ENCODE measurements around the gene FAM98C.
"Not testable (repeated sequence)": the region's sequence is repeated elsewhere in the genome, so short reads cannot be mapped to it uniquely, and the experiment has no call there.

FAM98C gene

DNA sequence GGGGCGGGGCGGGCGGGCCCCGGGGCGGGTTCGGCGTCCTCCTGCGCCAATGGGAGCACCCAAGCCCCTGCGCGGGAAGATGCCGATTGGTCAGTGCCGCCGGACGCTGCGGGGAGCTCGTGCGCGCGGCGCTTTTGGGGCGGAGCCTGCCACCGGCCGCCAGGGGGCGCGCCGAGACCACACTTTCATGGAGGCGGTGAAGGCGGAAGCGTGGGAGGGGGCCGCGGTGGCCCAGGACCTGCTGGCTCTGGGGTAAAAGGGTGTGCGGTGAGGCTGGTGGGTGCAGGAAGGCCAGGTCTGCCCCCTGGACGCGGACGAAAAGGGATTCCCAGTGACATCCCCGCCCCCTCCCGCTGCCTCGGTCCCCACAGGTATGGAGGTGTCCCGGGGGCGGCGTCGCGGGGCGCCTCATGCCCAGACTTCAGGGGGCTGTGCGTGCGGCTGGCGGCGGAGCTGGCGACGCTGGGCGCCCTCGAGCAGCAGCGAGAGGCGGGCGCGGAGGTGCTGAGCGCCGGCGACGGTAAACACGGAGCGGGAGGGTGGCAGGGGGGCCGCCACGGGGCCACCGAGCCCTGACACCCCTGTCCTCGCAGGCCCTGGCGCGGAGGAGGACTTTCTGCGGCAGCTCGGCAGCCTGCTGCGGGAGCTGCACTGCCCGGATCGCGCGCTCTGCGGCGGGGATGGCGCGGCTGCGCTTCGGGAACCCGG is at the start of gene FAM98C:
Gene FAM98C, plus strand, starts transcription at position 127 of the 708 bp plus-strand sequence. Its CDS starts 61 bp downstream, at position 188.
- DNase-seq (ENCODE audit: low read depth in 2 of 2), result peak; percentile 94 to 96

DNA sequence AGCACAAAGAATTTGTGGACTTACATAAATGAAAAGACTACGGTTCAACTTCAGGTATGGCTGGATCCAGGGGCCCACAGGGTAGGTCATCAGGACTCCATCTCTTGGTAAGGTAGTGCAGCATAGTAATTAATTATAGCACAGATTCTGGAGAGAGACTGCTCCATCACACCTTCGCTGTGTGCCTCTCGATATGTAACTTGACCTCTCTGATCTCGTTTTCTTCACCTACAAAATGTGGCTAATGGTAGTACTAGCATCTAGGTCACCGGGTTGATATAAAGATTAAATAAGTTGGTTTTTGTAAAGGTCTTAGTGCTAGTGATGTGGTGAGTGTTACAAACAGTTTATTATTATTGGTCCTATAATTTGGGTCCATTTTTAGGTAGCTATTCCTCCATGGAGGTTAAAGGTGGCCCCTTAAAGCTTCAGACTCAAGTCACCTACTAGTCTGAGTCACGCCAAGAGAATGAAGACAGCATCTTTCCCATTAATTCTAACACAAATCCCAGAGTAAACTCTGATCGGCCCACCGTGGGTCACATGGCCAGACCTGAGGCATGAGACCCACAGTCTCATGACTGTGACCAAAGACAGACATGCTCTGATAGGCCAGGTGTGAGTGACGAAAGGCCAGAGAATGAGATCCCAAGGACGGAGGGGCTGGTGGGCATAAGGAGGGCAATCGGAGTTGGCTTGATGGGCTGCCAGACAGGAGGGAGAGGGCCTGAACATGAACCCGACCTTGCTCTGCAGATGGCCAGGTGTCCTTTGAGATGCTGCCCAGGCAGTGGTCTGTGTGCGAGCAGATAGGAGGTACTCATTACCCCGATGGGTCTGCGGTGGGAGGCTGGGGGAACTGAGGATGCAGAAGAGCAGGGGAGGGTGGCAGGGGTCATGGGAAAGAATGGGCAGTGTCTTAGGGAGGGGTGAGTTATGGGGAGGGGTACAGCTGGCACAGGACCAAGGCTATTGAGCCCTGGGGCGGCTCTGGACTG is 46.9 kb upstream of the FAM98C start:
- no peak for DNase-seq (ENCODE audit: low read depth in 2 of 2)

DNA sequence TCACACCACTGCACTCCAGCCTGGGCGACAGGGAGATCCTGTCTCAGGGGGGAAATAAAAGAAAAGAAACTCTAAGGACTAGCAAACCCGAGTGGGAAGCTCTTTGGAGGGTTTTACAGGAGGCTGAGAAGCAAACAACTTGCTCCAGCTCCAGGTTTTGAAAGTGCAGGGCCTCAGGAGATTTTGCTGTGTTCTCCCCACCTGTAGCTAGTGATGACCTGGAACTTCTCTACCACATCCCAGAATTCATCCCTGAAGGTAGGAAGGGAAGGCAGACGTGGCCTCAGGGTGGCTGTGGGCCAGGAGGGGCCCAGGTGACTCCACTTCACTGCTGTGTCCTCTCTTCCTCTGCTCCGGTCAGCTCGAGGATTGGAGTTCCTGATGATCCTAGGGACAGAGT is 44.8 kb upstream of the FAM98C start:
- DNase-seq (ENCODE audit: low read depth in 2 of 2), result no peak

GRCh38 chr19:38359242-38360021 is 43.5 kb upstream of the FAM98C start:
- DNase-seq (ENCODE audit: low read depth in 2 of 2), result no peak

DNA sequence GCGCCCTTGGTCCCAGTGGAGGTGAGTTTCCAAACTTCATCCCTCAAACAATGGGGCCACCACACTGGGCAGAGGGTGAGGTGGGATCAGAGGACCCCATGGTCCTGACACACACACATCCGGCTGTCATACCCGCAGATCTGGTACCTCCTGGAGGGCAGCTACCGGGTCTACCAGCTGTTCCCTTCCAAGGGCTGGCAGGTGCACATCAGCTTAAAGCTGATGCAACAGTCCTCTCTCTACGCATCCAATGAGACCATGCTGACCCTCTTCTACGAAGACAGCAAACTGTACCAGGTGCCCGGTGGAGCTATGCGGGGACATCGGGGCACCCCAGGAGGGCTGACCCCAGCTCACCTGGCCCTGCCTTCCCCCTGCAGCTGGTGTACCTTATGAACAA is 42.5 kb upstream of the FAM98C start:
- DNase-seq (ENCODE audit: low read depth in 2 of 2), result no peak

DNA sequence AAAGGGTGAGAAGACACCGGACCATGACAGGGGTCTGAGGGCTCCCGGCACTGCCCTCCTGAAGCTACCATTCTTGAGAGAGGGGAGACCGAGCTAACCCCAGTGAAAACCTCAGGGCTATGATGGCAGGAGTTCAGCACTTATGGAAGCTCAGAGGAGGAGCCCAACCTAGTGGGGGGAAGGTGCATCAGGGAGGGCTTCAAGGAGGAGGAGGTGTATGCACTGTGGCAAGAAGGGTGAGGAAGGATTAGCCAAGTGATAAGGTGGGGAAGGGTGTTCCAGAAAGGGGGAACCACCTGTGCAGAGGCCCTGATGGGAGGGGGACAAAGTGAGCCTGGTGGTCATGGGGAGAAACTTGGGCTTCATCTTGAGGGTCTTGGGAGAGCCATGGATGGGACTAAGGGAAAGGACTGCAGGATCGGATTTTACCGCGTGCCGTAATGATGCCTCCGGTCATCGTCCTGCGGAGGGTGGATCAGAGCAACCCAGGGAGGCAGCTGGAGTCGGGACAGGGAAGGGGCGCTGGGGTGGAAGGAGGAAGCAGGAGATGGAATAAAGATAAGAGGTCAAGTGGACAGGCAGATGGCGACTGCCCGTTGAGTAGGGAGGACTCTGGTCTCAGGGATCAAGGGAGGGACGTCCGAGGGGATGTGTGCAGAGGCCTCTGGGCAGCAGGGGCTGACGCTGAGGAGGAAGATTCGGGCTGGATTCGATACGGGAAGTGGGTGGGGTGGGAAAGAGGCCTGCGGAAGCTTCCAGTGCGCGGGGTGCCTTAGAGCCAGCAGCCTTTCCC is 41.9 kb upstream of the FAM98C start:
- no peak for DNase-seq (ENCODE audit: low read depth in 2 of 2)

DNA sequence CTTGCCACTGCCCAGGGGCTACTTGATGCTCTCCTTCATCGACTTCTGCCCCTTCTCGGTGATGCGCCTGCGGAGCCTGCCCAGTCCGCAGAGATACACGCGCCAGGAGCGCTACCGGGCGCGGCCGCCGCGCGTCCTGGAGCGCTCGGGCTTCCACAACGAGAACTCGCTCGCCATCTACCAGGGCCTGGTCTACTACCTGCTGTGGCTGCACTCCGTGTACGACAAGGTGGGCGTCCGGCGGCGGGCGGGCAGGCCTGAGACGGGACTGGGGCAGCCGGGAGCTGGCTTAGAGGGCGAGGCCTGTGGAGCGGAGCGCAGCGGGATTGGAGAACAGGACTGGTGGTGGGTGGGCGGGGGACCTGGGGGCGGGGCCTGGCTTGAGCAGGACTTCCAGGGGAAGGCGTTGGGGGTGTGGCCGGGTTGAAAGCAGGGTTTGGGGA is 41.2 kb upstream of the FAM98C start:
- DNase-seq (ENCODE audit: low read depth in 2 of 2), result peak; percentile 29 to 30

DNA sequence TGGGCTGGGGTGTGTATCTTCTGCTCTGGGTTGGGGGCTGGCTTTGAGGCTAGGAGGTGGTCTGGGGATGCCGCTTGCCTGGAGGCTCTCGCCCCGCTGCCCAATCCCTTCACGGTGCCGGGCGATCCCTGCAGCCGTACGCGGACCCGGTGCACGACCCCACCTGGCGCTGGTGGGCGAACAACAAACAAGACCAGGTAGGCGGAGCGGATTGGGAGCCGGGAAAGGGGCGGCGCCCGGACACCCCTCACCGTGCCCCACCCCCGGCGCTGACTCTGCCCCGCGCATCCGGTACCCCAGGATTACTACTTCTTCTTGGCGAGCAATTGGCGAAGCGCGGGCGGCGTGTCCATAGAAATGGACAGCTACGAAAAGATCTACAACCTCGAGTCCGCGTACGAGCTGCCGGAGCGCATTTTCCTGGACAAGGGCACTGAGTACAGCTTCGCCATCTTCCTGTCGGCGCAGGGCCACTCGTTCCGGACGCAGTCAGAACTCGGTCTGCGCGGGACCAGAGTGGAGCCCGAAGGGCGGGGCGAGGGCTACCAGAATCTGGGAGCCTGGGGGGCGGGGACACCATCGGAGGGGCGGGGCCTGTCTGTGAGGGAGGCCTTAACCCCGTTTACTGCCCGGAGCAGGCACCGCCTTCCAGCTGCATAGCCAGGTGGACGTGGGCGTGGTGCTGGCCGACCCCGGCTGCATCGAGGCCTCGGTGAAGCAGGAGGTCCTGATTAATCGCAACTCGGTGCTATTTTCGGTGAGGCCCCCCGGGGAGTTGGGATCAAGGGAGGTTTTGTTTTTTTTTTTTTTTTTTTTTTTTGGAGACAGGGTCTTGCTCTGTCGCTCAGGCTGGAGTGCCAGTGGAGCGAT is 40.6 kb upstream of the FAM98C start:
- DNase-seq (ENCODE audit: low read depth in 2 of 2), result peak; percentile 36 to 46

DNA sequence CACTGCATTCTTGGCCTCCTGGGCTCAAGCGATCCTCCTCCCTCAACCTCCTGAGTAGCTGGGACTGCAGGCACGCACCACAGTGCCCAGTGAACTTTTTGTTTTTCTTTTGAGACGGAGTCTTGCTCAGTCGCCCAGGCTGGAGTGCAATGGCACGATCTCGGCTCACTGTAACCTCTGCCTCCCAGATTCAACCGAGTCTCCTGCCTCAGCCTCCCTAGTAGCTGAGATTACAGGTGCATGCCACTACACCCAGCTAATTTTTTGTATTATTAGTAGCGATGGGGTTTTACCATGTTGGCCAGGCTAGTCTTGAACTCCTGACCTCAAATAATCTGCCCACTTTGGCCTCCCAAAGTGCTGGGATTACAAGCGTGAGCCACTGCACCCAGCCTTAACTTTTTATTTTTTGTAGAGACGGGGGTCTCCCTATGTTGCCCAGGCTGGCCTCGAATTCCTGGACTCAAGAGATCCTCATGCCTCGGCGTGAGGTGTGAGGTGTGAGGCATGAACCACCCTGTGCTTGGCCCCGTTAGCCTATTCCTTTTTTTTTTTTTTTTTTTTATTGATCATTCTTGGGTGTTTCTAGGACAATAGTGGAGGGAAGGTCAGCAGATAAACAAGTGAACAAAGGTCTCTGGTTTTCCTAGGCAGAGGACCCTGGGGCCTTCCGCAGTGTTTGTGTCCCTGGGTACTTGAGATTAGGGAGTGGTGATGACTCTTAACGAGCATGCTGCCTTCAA is 39.8 kb upstream of the FAM98C start:
- DNase-seq (ENCODE audit: low read depth in 2 of 2), result not testable (repeated sequence)

DNA sequence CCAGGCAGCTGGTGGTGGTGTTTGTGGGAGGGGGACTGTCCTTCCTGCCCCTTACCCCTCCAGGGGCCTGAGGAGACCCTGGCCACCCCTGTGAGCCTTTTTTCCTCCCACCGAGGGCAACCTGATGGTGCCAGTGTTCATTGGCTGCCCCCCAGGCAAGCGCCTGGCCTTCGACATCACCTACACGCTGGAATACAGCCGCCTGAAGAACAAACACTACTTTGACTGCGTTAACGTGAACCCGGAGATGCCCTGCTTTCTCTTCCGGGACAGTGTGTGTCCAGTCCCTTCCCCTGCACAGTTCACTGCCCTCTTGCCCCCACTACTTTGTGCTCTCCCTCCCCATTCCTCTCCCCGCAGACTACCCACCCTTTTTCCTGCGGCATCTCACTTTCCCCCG is 35.9 kb upstream of the FAM98C start:
- DNase-seq (ENCODE audit: low read depth in 2 of 2), result no peak

- no peak for DNase-seq (ENCODE audit: low read depth in 2 of 2)
These were observed 33.3 kb upstream of the FAM98C start for GRCh38 chr19:38369584-38369983.

DNA sequence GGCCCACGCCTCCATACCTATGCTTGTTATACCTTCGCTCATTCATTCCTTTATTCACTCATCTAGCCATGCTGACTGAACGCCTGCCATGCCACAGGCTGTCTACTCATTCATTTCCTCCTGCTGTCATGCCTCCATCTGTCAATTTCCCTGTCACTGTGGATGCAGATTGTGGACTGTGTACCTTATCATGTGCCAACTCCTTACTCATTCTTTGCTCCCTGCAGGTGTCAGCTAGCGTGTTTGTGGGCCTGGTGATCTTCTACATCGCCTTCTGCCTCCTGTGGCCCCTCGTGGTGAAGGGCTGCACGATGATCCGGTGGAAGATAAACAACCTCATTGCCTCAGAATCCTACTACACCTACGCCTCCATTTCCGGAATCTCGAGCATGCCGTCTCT is 32.6 kb upstream of the FAM98C start:
- no peak for DNase-seq (ENCODE audit: low read depth in 2 of 2)

GRCh38 chr19:38371081-38371480 is 31.8 kb upstream of the FAM98C start:
- no peak for DNase-seq (ENCODE audit: low read depth in 2 of 2)

DNA sequence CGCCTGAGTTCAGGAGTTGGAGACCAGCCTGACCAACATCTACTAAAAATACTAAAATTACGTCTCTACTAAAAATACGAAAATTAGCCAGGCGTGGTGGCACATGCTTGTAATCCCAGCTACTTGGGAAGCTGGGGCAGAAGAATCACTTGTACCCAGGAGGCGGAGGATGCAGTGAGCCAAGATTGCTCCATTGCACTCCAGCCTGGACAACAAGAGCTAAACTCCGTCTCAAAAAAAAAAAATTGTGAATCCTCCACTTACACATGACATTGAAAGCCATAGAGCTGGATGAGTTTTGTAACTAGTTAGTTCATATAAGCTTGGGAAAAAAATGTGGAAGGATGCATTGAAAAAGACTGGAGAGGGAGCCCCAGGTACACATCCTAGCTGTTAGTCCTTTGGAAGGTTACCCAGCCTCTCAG is 29.0 kb upstream of the FAM98C start:
- DNase-seq (ENCODE audit: low read depth in 2 of 2), result no peak

DNA sequence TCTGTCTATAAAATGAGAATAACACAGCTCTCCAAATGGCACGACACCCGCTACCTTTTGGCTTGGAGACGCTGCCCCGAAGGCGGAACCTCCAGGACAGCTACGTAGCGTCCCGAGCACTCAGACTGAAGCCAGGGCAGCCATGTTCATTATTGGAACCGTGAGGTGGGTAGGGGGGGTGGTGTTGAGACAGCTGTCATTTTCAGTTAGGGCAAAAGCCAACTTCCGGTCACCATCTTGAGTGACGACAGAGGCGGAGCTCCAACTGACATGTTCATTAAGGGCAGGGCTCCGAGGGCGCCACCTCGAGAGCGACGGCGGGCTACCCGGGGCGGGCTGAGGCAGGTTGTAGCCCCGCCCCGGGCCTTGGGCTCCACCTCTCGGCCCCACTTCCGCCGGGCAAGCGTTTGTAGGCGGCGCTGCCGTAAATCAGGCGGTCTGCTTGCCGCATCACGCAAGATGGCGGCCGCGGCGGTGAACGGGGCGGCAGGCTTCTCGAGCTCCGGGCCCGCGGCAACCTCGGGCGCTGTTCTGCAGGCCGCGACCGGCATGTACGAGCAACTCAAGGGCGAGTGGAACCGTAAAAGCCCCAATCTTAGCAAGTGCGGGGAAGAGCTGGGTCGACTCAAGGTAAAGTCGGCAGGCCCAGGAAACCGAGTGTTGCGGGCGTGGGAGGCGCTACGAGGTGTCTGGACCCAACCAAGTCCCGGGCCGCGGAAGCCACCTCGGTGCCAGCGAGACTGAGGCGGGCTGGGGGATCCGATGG is 28.4 kb upstream of the FAM98C start, which contains the start of gene PSMD8:
Gene PSMD8, plus strand, starts transcription at position 240 of the 766 bp plus-strand sequence. Its CDS starts 31 bp downstream, at position 271.
- peak; percentile 98 for DNase-seq (ENCODE audit: low read depth in 2 of 2)

GRCh38 chr19:38375098-38375493 is 27.8 kb upstream of the FAM98C start:
- DNase-seq (ENCODE audit: low read depth in 2 of 2), result no peak

- DNase-seq (ENCODE audit: low read depth in 2 of 2), result no peak
These were observed 27.1 kb upstream of the FAM98C start for GRCh38 chr19:38375748-38376147.

GRCh38 chr19:38376576-38376975 is 26.3 kb upstream of the FAM98C start:
- no peak for DNase-seq (ENCODE audit: low read depth in 2 of 2)

All from stimulated activated CD8-positive, alpha-beta memory T cell treated with anti-CD3 and anti-CD28 coated beads, Interleukin-15, amount 100 ng/mL, for 4 hours (primary cell).